HepG2 (cell line): ENCODE results near the gene CCDC117. TPM values are rescaled to one million over a fixed set of nuclear protein-coding genes. Genes with fewer than 3 reads are reported as not detected.

Source experiments
- IKZF1 ChIP-seq: fragments of 450-650 bp; IDR thresholded peaks from 2 replicates; pipeline ENCODE4 v1.7.1; 2016
- ISX ChIP-seq: sonication (generic); formaldehyde crosslinking; conservative IDR thresholded peaks from 2 replicates; pipeline ENCODE4 v1.5.0; 2020; ENCODE audit warnings: missing genetic modification reagents
- KDM5A ChIP-seq: fragments of 200-600 bp; sonication (generic); IDR thresholded peaks from 2 replicates; pipeline ENCODE4 v1.7.0; 2018; ENCODE audit warnings: antibody characterized with exemption, mild to moderate bottlenecking, low read length, borderline replicate concordance
- KLF13 ChIP-seq: sonication (generic); formaldehyde crosslinking; IDR thresholded peaks from 2 replicates; pipeline ENCODE4 v1.4.0; 2020; ENCODE audit warnings: mild to moderate bottlenecking, missing genetic modification reagents
- MYC ChIP-seq: sonication (generic); formaldehyde crosslinking; IDR thresholded peaks from 2 replicates; pipeline ENCODE4 v1.9.0; 2021; ENCODE audit warnings: missing genetic modification reagents, borderline replicate concordance
- POGZ ChIP-seq: sonication (generic); formaldehyde crosslinking; IDR thresholded peaks from 2 replicates; pipeline ENCODE4 v1.4.0; 2020; ENCODE audit warnings: mild to moderate bottlenecking, missing genetic modification reagents
- POLR2A ChIP-seq, 2 experiments: IDR thresholded peaks; 2 replicates each; pipeline ENCODE4 v1.6.1; 2011; ENCODE audit warnings: low read depth in 2 of 2, low read length in 2 of 2, mild to moderate bottlenecking in 1 of 2, moderate library complexity in 1 of 2; ENCODE audit not compliant: insufficient read depth in 1 of 2
- SSRP1 ChIP-seq: IDR thresholded peaks from 2 replicates; pipeline ENCODE4 v1.6.1; 2016; ENCODE audit warnings: control low read depth
- TAF15 ChIP-seq: fragments of 200-400 bp; formaldehyde crosslinking; IDR thresholded peaks from one replicate; pipeline ENCODE4 v1.6.1; 2018; ENCODE audit warnings: mild to moderate bottlenecking, low read depth, low read length; ENCODE audit not compliant: poor library complexity, severe bottlenecking
- TEAD2 ChIP-seq: sonication (generic); formaldehyde crosslinking; IDR thresholded peaks from 2 replicates; pipeline ENCODE4 v1.9.0; 2021; ENCODE audit warnings: missing genetic modification reagents
- ZBTB2 ChIP-seq: sonication (generic); formaldehyde crosslinking; IDR thresholded peaks from 2 replicates; pipeline ENCODE4 v1.8.0; 2022; ENCODE audit warnings: low read depth, missing genetic modification reagents
- ZBTB44 ChIP-seq: sonication (generic); formaldehyde crosslinking; IDR thresholded peaks from 2 replicates; pipeline ENCODE4 v1.4.0; 2020; ENCODE audit warnings: missing genetic modification reagents
- ZBTB8A ChIP-seq: sonication (generic); formaldehyde crosslinking; IDR thresholded peaks from 2 replicates; pipeline ENCODE4 v1.4.0; 2020; ENCODE audit warnings: mild to moderate bottlenecking, low read depth, missing genetic modification reagents, borderline replicate concordance
- ZNF24 ChIP-seq: fragments of 450-650 bp; IDR thresholded peaks from 2 replicates; pipeline ENCODE4 v1.6.1; 2017; ENCODE audit warnings: antibody characterized with exemption, mild to moderate bottlenecking
- ZNF256 ChIP-seq: sonication (generic); formaldehyde crosslinking; conservative IDR thresholded peaks from 2 replicates; pipeline ENCODE4 v1.4.0; 2020; ENCODE audit warnings: missing genetic modification reagents
- ZNF264 ChIP-seq: sonication (generic); formaldehyde crosslinking; IDR thresholded peaks from 2 replicates; pipeline ENCODE4 v1.4.0; 2020; ENCODE audit warnings: missing genetic modification reagents
- ZNF326 ChIP-seq: sonication (generic); formaldehyde crosslinking; IDR thresholded peaks from 2 replicates; pipeline ENCODE4 v1.4.0; 2020; ENCODE audit warnings: missing genetic modification reagents, borderline replicate concordance
- ZNF784 ChIP-seq: sonication (generic); formaldehyde crosslinking; IDR thresholded peaks from 2 replicates; pipeline ENCODE4 v1.5.1; 2020; ENCODE audit warnings: missing genetic modification reagents, mild to moderate bottlenecking, borderline replicate concordance
- polyA plus RNA-seq, 8 experiments: library from polyadenylated mRNA; depleted of rRNA in 3 of 8; stranded (reverse) in 7 of 8; unstranded in 1 of 8; fragments of >200 nt; fragmentation: Illumina TruSeq in 4 of 8; extraction: Trizol in 4 of 8; gene quantifications; 2 replicates each; pipeline versions ENCODE4 v1.2.1 to v1.2.3, GENCODE V29; 2011 to 2016; ENCODE audit warnings: low read depth in 4 of 8, missing spikeins in 1 of 8, mixed read lengths in 1 of 8; ENCODE audit not compliant: insufficient read depth in 1 of 8
- total RNA-seq, 5 experiments: library from RNA; depleted of rRNA; stranded (reverse); fragments of >200 nt; fragmentation: Illumina TruSeq; extraction: Trizol; gene quantifications; 2 replicates each; pipeline ENCODE4 v1.2.3, GENCODE V29; 2016; ENCODE audit warnings: low read depth in 1 of 5
- TF ChIP-seq, protein P1 (sequence below): sonication (generic); formaldehyde crosslinking; IDR thresholded peaks from 2 replicates; pipeline ENCODE4 v1.4.0; 2020; ENCODE audit warnings: mild to moderate bottlenecking, missing genetic modification reagents, borderline replicate concordance
- TF ChIP-seq, protein P2 (sequence below): sonication (generic); formaldehyde crosslinking; IDR thresholded peaks from 2 replicates; pipeline ENCODE4 v1.4.0; 2020; ENCODE audit warnings: missing genetic modification reagents
- TF ChIP-seq, protein P3 (sequence below): sonication (generic); formaldehyde crosslinking; IDR thresholded peaks from 2 replicates; pipeline ENCODE4 v1.8.1; 2023; ENCODE audit warnings: mild to moderate bottlenecking, inconsistent platforms, moderate library complexity, missing genetic modification reagents, borderline replicate concordance

Gene CCDC117
- total and polyA plus RNA-seq, 2 of the 13 experiments (the other 11 are each of a cell fraction or from before 2014, with no cell fraction given): 12.6 to 34.2 TPM

DNA sequence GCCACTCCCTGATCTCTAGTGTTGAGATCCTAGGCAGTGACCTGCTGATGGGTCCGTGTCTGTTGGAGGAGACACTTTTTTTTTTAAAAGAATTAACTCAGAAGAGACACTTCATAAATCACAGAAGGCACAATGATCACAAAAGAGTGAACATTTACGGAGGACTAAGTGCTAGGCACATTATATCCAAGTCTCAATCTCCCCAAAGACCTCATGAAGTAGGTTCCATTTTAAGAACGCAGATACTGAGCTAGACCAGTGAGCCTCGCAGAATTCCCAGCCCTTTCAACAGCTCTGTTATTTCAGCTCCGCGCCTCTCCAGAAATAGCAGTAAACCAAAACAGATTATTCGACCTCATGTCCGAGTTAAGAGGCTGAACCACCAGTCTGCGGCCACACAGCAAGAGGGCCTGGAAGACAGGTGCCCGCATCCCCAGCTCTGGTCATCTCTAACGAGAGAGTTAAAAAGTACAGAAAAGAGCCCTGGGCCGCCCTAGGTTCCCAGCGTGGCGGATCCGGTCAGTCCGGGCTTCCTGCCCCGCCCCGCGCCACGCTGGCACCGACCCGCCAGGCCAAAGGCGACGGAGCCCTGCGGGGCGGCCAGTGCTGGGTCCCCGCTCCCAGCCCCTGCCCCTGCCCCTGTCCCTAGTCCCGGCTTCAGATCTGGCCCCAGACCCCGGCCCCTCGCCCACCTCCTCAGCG lies 27.3 kb downstream of the CCDC117 start (continued):
- TF ChIP-seq ZNF24: no peak
- TF ChIP-seq POLR2A (IDR thresholded peaks at IDR 0.05; ENCODE audit: insufficient read depth in 1 of 2, low read depth in 2 of 2, low read length in 2 of 2): peak; percentile 15 to 71; a peak in 2 of 4 replicates
- no peak for TF ChIP-seq ZBTB2
- no peak for TF ChIP-seq TEAD2 (CRISPR knock-in tag)
- peak; percentile 89; the same call in 1 of the 2 replicates for TF ChIP-seq SSRP1 (CRISPR knock-in tag)
- TF ChIP-seq, protein P1, sequence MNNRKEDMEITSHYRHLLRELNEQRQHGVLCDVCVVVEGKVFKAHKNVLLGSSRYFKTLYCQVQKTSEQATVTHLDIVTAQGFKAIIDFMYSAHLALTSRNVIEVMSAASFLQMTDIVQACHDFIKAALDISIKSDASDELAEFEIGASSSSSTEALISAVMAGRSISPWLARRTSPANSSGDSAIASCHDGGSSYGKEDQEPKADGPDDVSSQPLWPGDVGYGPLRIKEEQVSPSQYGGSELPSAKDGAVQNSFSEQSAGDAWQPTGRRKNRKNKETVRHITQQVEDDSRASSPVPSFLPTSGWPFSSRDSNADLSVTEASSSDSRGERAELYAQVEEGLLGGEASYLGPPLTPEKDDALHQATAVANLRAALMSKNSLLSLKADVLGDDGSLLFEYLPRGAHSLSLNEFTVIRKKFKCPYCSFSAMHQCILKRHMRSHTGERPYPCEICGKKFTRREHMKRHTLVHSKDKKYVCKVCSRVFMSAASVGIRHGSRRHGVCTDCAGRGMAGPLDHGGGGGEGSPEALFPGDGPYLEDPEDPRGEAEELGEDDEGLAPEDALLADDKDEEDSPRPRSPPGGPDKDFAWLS (CRISPR knock-in tag): no peak
- TF ChIP-seq ISX (CRISPR knock-in tag): 0 out of 2 replicates have a peak, but pooled peaks have one; percentile 70
- TF ChIP-seq IKZF1: no peak
- 0 out of 2 replicates have a peak, but pooled peaks have one; percentile 5 for TF ChIP-seq KLF13
- TF ChIP-seq POGZ (CRISPR knock-in tag): no peak
- 0 out of 2 replicates have a peak, but pooled peaks have one; percentile 43 for TF ChIP-seq ZNF264 (CRISPR knock-in tag)
- TF ChIP-seq, protein P2, sequence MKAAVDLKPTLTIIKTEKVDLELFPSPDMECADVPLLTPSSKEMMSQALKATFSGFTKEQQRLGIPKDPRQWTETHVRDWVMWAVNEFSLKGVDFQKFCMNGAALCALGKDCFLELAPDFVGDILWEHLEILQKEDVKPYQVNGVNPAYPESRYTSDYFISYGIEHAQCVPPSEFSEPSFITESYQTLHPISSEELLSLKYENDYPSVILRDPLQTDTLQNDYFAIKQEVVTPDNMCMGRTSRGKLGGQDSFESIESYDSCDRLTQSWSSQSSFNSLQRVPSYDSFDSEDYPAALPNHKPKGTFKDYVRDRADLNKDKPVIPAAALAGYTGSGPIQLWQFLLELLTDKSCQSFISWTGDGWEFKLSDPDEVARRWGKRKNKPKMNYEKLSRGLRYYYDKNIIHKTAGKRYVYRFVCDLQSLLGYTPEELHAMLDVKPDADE (CRISPR knock-in tag): 0 out of 2 replicates have a peak, but pooled peaks have one; percentile 3
- TF ChIP-seq ZBTB44 (CRISPR knock-in tag): 0 out of 2 replicates have a peak, but pooled peaks have one; percentile 4
- peak; percentile 40 for TF ChIP-seq TAF15
- 0 out of 2 replicates have a peak, but pooled peaks have one; percentile 8 for TF ChIP-seq ZBTB8A
- no peak for TF ChIP-seq ZNF326
- no peak for TF ChIP-seq ZNF784 (CRISPR knock-in tag)
- 0 out of 2 replicates have a peak, but pooled peaks have one; percentile 16 for TF ChIP-seq ZNF256
- TF ChIP-seq MYC: no peak
- TF ChIP-seq KDM5A: peak; percentile 49
- TF ChIP-seq, protein P3, sequence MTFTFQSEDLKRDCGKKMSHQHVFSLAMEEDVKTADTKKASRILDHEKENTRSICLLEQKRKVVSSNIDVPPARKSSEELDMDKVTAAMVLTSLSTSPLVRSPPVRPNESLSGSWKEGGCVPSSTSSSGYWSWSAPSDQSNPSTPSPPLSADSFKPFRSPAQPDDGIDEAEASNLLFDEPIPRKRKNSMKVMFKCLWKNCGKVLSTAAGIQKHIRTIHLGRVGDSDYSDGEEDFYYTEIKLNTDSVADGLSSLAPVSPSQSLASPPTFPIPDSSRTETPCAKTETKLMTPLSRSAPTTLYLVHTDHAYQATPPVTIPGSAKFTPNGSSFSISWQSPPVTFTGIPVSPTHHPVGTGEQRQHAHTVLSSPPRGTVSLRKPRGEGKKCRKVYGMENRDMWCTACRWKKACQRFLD (CRISPR knock-in tag): no peak
